Ishikawa (cell line): ENCODE measurements around the gene LAMA3.

Source experiments
- CEBPB ChIP-seq: IDR thresholded peaks from 2 replicates; pipeline ENCODE4 v1.6.1; 2012
- EP300 ChIP-seq: IDR thresholded peaks from 2 replicates; pipeline ENCODE4 v1.6.1; 2012; ENCODE audit warnings: borderline replicate concordance
- RAD21 ChIP-seq: IDR thresholded peaks from 2 replicates; pipeline ENCODE4 v1.6.1; 2012; ENCODE audit warnings: low read depth
- YY1 ChIP-seq: IDR thresholded peaks from 2 replicates; pipeline ENCODE4 v1.6.1; 2012; ENCODE audit warnings: low read depth

GRCh38 chr18:23684515-23685197 lies 4.6 kb upstream of the LAMA3 start:
- TF ChIP-seq RAD21 = no peak
- TF ChIP-seq YY1 = no peak
- TF ChIP-seq CEBPB = no peak
- TF ChIP-seq EP300 = no peak
